H1 (cell line): ENCODE data around the gene TAMALIN. TPM values are rescaled to one million over a fixed set of nuclear protein-coding genes. Genes with fewer than 3 reads are reported as not detected.

ENCODE experiments used
- CTCF ChIA-PET: fragments of 300-600 bp; sonication (Branson Sonifier 250); formaldehyde crosslinking; loops from one replicate; lab custom pipeline; 2021; ENCODE audit not compliant: partially characterized antibody; lab: Charles Lee
- POLR2A ChIA-PET: fragments of 300-600 bp; sonication (Branson Sonifier 250); formaldehyde crosslinking; loops from one replicate; lab custom pipeline; 2021; ENCODE audit warnings: inconsistent platforms; ENCODE audit not compliant: partially characterized antibody; lab: Charles Lee
- DNase-seq, 2 experiments: peaks; one replicate each; pipeline versions ENCODE4 v3.0.0 to v3.0.0-alpha.2; 2010 to 2022; ENCODE audit warnings: low spot score in 2 of 2, low read depth in 1 of 2, mixed read lengths in 1 of 2
- FAIRE-seq: peaks from 2 replicates; lab custom pipeline; 2011; peaks lifted over from hg19 to GRCh38; lab: Jason Lieb, UNC
- H2AFZ ChIP-seq: 2 replicates; pipeline ENCODE4 v1.8.1; 2012; ENCODE audit warnings: low read length, inconsistent platforms
- H2AK5ac ChIP-seq: 2 replicates; pipeline ENCODE4 v1.6.1; 2013; ENCODE audit warnings: low read depth, low read length
- H2BK120ac ChIP-seq: replicated peaks from 2 replicates; pipeline ENCODE3; 2013; ENCODE audit warnings: low read depth, low read length, inconsistent platforms
- H2BK12ac ChIP-seq: 2 replicates; pipeline ENCODE4 v1.6.1; 2013; ENCODE audit warnings: low read depth, low read length
- H2BK15ac ChIP-seq: 2 replicates; pipeline ENCODE4 v1.6.1; 2013; ENCODE audit warnings: low read length
- H2BK20ac ChIP-seq: 2 replicates; pipeline ENCODE4 v1.6.1; 2013; ENCODE audit warnings: low read length
- H2BK5ac ChIP-seq: 2 replicates; pipeline ENCODE4 v1.6.1; 2013; ENCODE audit warnings: low read depth, low read length
- H3K14ac ChIP-seq: 2 replicates; pipeline ENCODE4 v1.6.1; 2013; ENCODE audit warnings: inconsistent platforms; ENCODE audit not compliant: insufficient read length
- H3K18ac ChIP-seq: 2 replicates; pipeline ENCODE4 v1.6.1; 2013; ENCODE audit warnings: low read length; ENCODE audit errors: extremely low read depth
- H3K23ac ChIP-seq: 2 replicates; pipeline ENCODE4 v1.6.1; 2013; ENCODE audit warnings: inconsistent platforms; ENCODE audit not compliant: insufficient read length
- H3K23me2 ChIP-seq: 2 replicates; pipeline ENCODE4 v1.6.1; 2013; ENCODE audit warnings: low read depth, low read length
- H3K27ac ChIP-seq: 2 replicates; pipeline ENCODE4 v1.6.1; 2011; ENCODE audit warnings: low read depth, low read length, inconsistent platforms
- H3K27me3 ChIP-seq, 4 experiments: replicated peaks in 1 of 4; 1 replicate in 1 of 4; 2 replicates in 3 of 4; pipeline versions ENCODE4 v1.6.1 to v1.8.1; 2011 to 2013; ENCODE audit warnings: low read length in 3 of 4, mild to moderate bottlenecking in 3 of 4, inconsistent platforms in 2 of 4, mixed read lengths in 2 of 4, moderate library complexity in 1 of 4; ENCODE audit not compliant: control insufficient read depth in 3 of 4, insufficient read depth in 3 of 4; ENCODE audit errors: extremely low read depth in 1 of 4
- H3K36me3 ChIP-seq, 4 experiments: 2 replicates each; pipeline versions ENCODE4 v1.6.1 to v1.8.1; 2011 to 2013; ENCODE audit warnings: mild to moderate bottlenecking in 4 of 4, low read length in 3 of 4, moderate library complexity in 2 of 4, control low read depth in 1 of 4, inconsistent platforms in 1 of 4; ENCODE audit not compliant: insufficient read depth in 4 of 4, control insufficient read depth in 2 of 4
- H3K4ac ChIP-seq: replicated peaks from 2 replicates; pipeline ENCODE3; 2013; ENCODE audit warnings: low read length, low read depth, mixed read lengths, inconsistent platforms; ENCODE audit not compliant: insufficient read length
- H3K4me1 ChIP-seq, 4 experiments: replicated peaks in 1 of 4; 1 replicate in 1 of 4; 2 replicates in 3 of 4; pipeline versions ENCODE4 v1.6.1 to v1.8.1; 2011 to 2013; ENCODE audit warnings: low read length in 3 of 4, inconsistent platforms in 2 of 4, mixed read lengths in 1 of 4; ENCODE audit not compliant: insufficient read depth in 4 of 4, control insufficient read depth in 3 of 4
- H3K4me2 ChIP-seq, 2 experiments: 2 replicates each; pipeline versions ENCODE4 v1.6.1 to v1.8.1; 2011 to 2013; ENCODE audit warnings: low read depth in 2 of 2, low read length in 2 of 2, control low read depth in 1 of 2, inconsistent platforms in 1 of 2, mild to moderate bottlenecking in 1 of 2; ENCODE audit not compliant: insufficient read depth in 1 of 2
- H3K4me3 ChIP-seq, 4 experiments: fragments of 200-600, 300-600 bp in 1 of 4; sonication (generic), shearing (Covaris generic), sonication (Bioruptor Twin) in 1 of 4; 2 replicates each; pipeline versions ENCODE4 v1.5.1 to v1.8.1; 2011 to 2016; ENCODE audit warnings: low read length in 4 of 4, low read depth in 3 of 4, control low read depth in 2 of 4, inconsistent platforms in 2 of 4, mild to moderate bottlenecking in 2 of 4, mixed read lengths in 1 of 4, moderate library complexity in 1 of 4; ENCODE audit not compliant: insufficient read depth in 2 of 4; ENCODE audit errors: extremely low read depth in 1 of 4
- H3K56ac ChIP-seq: replicated peaks from 2 replicates; pipeline ENCODE3; 2013; ENCODE audit warnings: low read depth, mild to moderate bottlenecking, mixed read lengths, low read length, inconsistent platforms; ENCODE audit not compliant: insufficient read length
- H3K79me1 ChIP-seq: 2 replicates; pipeline ENCODE4 v1.6.1; 2013; ENCODE audit warnings: low read depth, low read length, control low read depth
- H3K79me2 ChIP-seq, 2 experiments: 2 replicates each; pipeline versions ENCODE4 v1.6.1 to v1.8.1; 2012 to 2013; ENCODE audit warnings: low read length in 2 of 2, mild to moderate bottlenecking in 2 of 2, inconsistent platforms in 1 of 2; ENCODE audit not compliant: insufficient read depth in 2 of 2, control insufficient read depth in 1 of 2
- H3K9ac ChIP-seq, 4 experiments: replicated peaks in 1 of 4; 1 replicate in 1 of 4; 2 replicates in 3 of 4; pipeline versions ENCODE4 v1.6.1 to v1.8.1; 2011 to 2013; ENCODE audit warnings: low read depth in 3 of 4, low read length in 3 of 4, control low read depth in 2 of 4, mild to moderate bottlenecking in 2 of 4, moderate library complexity in 2 of 4, inconsistent platforms in 1 of 4; ENCODE audit errors: extremely low read depth in 1 of 4
- H3K9me3 ChIP-seq, 2 experiments: 2 replicates each; pipeline versions ENCODE4 v1.6.1 to v1.8.1; 2012 to 2013; ENCODE audit warnings: mild to moderate bottlenecking in 2 of 2, moderate library complexity in 2 of 2, control low read depth in 1 of 2, inconsistent platforms in 1 of 2, low read depth in 1 of 2, low read length in 1 of 2, mixed read lengths in 1 of 2; ENCODE audit not compliant: insufficient read depth in 2 of 2
- H4K20me1 ChIP-seq, 2 experiments: replicated peaks in 1 of 2; 2 replicates each; pipeline versions ENCODE3 to v1.8.1; 2011 to 2013; ENCODE audit warnings: inconsistent platforms in 2 of 2, low read length in 2 of 2, mild to moderate bottlenecking in 1 of 2; ENCODE audit not compliant: insufficient read depth in 2 of 2, control insufficient read depth in 1 of 2
- H4K5ac ChIP-seq: 2 replicates; pipeline ENCODE4 v1.6.1; 2013; ENCODE audit warnings: low read length, low read depth, mixed read lengths, inconsistent platforms; ENCODE audit not compliant: insufficient read length
- H4K8ac ChIP-seq: 2 replicates; pipeline ENCODE4 v1.8.0; 2013; ENCODE audit warnings: mild to moderate bottlenecking, moderate library complexity, low read length, inconsistent platforms; ENCODE audit not compliant: insufficient read depth; ENCODE audit errors: extremely low read depth
- H4K91ac ChIP-seq: replicated peaks from 2 replicates; pipeline ENCODE3; 2013; ENCODE audit warnings: low read length, mixed read lengths, inconsistent platforms; ENCODE audit not compliant: insufficient read length
- EZH2 ChIP-seq: fragments of 200-600 bp; sonication (generic); IDR thresholded peaks from 2 replicates; pipeline ENCODE4 v1.7.1; 2012; ENCODE audit warnings: low read depth, mild to moderate bottlenecking, moderate library complexity, low read length, inconsistent platforms; ENCODE audit not compliant: severe bottlenecking
- NRF1 ChIP-seq: IDR thresholded peaks from 2 replicates; pipeline ENCODE4 v1.6.1; 2011; ENCODE audit warnings: mild to moderate bottlenecking, low read depth, low read length, improper control_type of control experiment
- POU5F1 ChIP-seq: IDR thresholded peaks from 2 replicates; pipeline ENCODE4 v1.6.1; 2011; ENCODE audit warnings: low read depth, mild to moderate bottlenecking, low read length, moderate library complexity
- RAD21 ChIP-seq, 2 experiments: IDR thresholded peaks in 1 of 2; conservative IDR thresholded peaks in 1 of 2; 2 replicates each; pipeline ENCODE4 v1.6.1; 2011; ENCODE audit warnings: low read depth in 2 of 2, low read length in 2 of 2, improper control_type of control experiment in 1 of 2, inconsistent platforms in 1 of 2, mild to moderate bottlenecking in 1 of 2, moderate library complexity in 1 of 2
- RNF2 ChIP-seq: fragments of 200-900, 300-1000 bp; sonication (generic); IDR thresholded peaks from 2 replicates; pipeline ENCODE4 v1.7.1; 2016; ENCODE audit warnings: borderline replicate concordance, low read depth, mild to moderate bottlenecking, antibody characterized with exemption, low read length; ENCODE audit not compliant: poor library complexity, severe bottlenecking; ENCODE audit errors: missing control alignments
- SIRT6 ChIP-seq: IDR thresholded peaks from one replicate; pipeline ENCODE4 v1.7.1; 2012; ENCODE audit warnings: low read length, inconsistent platforms
- SRF ChIP-seq: IDR thresholded peaks from 2 replicates; pipeline ENCODE4 v1.6.1; 2011; ENCODE audit warnings: mild to moderate bottlenecking, low read depth, low read length, moderate library complexity
- WGBS, 2 experiments: shearing (Covaris generic) in 1 of 2; methylation state at CpG; one replicate each; pipeline versions ENCODE4 v1.1.6 to v1.1.7; 2013 to 2015; ENCODE audit warnings: low lambda C conversion rate in 2 of 2, mixed read lengths in 2 of 2, inconsistent platforms in 1 of 2, low coverage in 1 of 2, missing lambda C conversion rate in 1 of 2; ENCODE audit not compliant: insufficient replicate concordance in 2 of 2, insufficient coverage in 1 of 2, insufficient read length in 1 of 2; ENCODE audit errors: extremely low coverage in 1 of 2, missing lambda C conversion rate in 1 of 2; 5-methylcytosine and 5-hydroxymethylcytosine counted together
- polyA plus RNA-seq, 7 experiments: library from polyadenylated mRNA; depleted of rRNA in 3 of 7; stranded (reverse) in 5 of 7; unstranded in 2 of 7; fragments of >200 nt in 5 of 7; fragments of 200-250 nt in 2 of 7; gene quantifications; 1 replicate in 5 of 7; 2 replicates in 1 of 7; 4 replicates in 1 of 7; pipeline versions ENCODE4 v1.2.1 to v1.2.3, GENCODE V29; 2011 to 2013; ENCODE audit warnings: missing spikeins in 2 of 7, mixed read lengths in 2 of 7
- total RNA-seq: library from RNA; stranded (reverse); fragmentation: NEBNext Ultra II Directional; extraction: Animal tissue kit (Norgen Biotek cat#: 25700); gene quantifications from 2 replicates; pipeline ENCODE4 v1.2.1, GENCODE V29; 2021
- TF ChIP-seq, protein P1 (sequence below): IDR thresholded peaks from 2 replicates; pipeline ENCODE4 v1.6.1; 2012; ENCODE audit warnings: inconsistent platforms

The TAMALIN gene
- total and polyA plus RNA-seq, 2 of the 8 experiments (the other 6 are each of a cell fraction or from before 2014, with no cell fraction given): 2.6 to 4.9 TPM

DNA sequence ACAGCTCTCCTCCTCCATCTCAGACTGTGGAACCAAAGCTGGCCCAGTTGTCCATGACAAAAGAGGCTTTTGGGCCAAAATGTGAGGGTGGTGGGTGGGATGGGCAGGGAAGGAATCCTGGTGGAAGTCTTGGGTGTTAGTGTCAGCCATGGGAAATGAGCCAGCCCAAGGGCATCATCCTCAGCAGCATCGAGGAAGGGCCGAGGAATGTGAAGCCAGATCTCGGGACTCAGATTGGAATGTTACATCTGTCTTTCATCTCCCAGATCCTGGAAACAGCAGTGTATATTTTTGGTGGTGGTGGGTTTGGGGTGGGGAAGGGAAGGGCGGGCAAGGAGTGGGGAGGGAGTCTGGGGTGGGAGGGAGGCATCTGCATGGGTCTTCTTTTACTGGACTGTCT lies 11.8 kb upstream of the TAMALIN start:
- no peak overlapping the region for H4K91ac ChIP-seq
- peaks cover 0 to 14% (median 2%) of the 10 kb centered on the region in 4 experiments; a peak in 5 of 8 replicates for H3K36me3 ChIP-seq
- no peak overlapping the region for H3K56ac ChIP-seq
- no peak overlapping the region for H2BK5ac ChIP-seq
- H2AK5ac ChIP-seq: no peak overlapping the region
- H3K79me2 ChIP-seq: no peaks in the 10 kb centered on the region
- CTCF ChIA-PET: interaction anchor here (0.9 to 38.2 kb wide), 10 partner anchors 9 to 89 kb away, joined by 3 to 1249 read pairs (median 20); no protein-coding TSS in a partner anchor
- peaks cover 0 to 2% (median under 1%) of the 10 kb centered on the region in 4 experiments; a peak in 3 of 7 replicates for H3K4me1 ChIP-seq
- no peak overlapping the region for H2AFZ ChIP-seq
- no peak overlapping the region for H3K4ac ChIP-seq
- no peaks in the 10 kb centered on the region for H3K9me3 ChIP-seq
- H4K8ac ChIP-seq: no peak overlapping the region
- no peak overlapping the region for H3K14ac ChIP-seq
- H3K4me3 ChIP-seq: no peak overlapping the region
- no peaks in the 10 kb centered on the region for H3K79me1 ChIP-seq
- TF ChIP-seq RAD21 (IDR thresholded peaks at IDR 0.05 in 1 of 2, conservative IDR thresholded peaks at IDR 0.05 in 1 of 2; ENCODE audit: low read depth in 2 of 2, low read length in 2 of 2) (no peak), NRF1 (no peak), RNF2 (no peak), SRF (no peak), POU5F1 (no peak), SIRT6 (no peak), EZH2 (no peak)
- TF ChIP-seq, protein P1, sequence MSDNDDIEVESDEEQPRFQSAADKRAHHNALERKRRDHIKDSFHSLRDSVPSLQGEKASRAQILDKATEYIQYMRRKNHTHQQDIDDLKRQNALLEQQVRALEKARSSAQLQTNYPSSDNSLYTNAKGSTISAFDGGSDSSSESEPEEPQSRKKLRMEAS: no peak
- 0 out of 2 replicates have a peak overlapping the region, but pooled peaks have one; percentile 92 for H2BK12ac ChIP-seq
- FAIRE-seq (no peak), DNase-seq (no peak)
- POLR2A ChIA-PET: interaction anchor here (0.8 to 3.6 kb wide), 6 partner anchors 9 to 43 kb away, joined by 3 to 18 read pairs (median 4); partner anchors contain the start of genes ACVR1B and TAMALIN
- 90% methylated on average over 3 of the region's 4 CpGs; no CpG with 5 or more reads in 1 of the 2 experiments for WGBS, 2 experiments
- H3K23ac ChIP-seq: no peak overlapping the region
- H2BK15ac ChIP-seq: no peak overlapping the region
- H2BK20ac ChIP-seq: no peak overlapping the region
- H3K4me2 ChIP-seq: no peak overlapping the region
- peaks cover 2% of the 10 kb centered on the region; the same call in 1 of the 2 replicates for H3K23me2 ChIP-seq
- peaks cover 0 to 2% of the 10 kb centered on the region in 2 experiments for H4K20me1 ChIP-seq
- no peak overlapping the region for H3K27ac ChIP-seq
- H3K9ac ChIP-seq: no peak overlapping the region
- H3K18ac ChIP-seq: no peak overlapping the region
- no peak overlapping the region for H4K5ac ChIP-seq
- H3K27me3 ChIP-seq: no peaks in the 10 kb centered on the region
- H2BK120ac ChIP-seq: no peak overlapping the region
